Neural cell (in vitro differentiated cells): ENCODE measurements around the gene ROBO1. TPM values are rescaled to one million over a fixed set of nuclear protein-coding genes. Genes with fewer than 3 reads are reported as not detected.

Experiments used
- H2AFZ ChIP-seq: fragments of 200-600, 300-800 bp; sonication (generic), shearing (Covaris generic); 2 replicates; pipeline ENCODE4 v1.6.0; 2014; ENCODE audit warnings: low read depth, mild to moderate bottlenecking, antibody characterized with exemption, low read length, moderate library complexity
- H3F3A ChIP-seq: fragments of 200-600 bp; shearing (Covaris generic); 2 replicates; pipeline ENCODE4 v1.6.1; 2016; ENCODE audit warnings: mild to moderate bottlenecking, moderate library complexity, mixed read lengths, antibody characterized with exemption, low read length; ENCODE audit not compliant: insufficient read depth, poor library complexity, severe bottlenecking
- H3K27ac ChIP-seq: fragments of 200-600, 300-800 bp; sonication (generic), shearing (Covaris generic); 2 replicates; pipeline ENCODE4 v1.5.1; 2014; ENCODE audit warnings: mild to moderate bottlenecking, low read length, moderate library complexity
- H3K27me3 ChIP-seq: fragments of 300-800, 200-600 bp; sonication (generic), shearing (Covaris generic); 2 replicates; pipeline ENCODE4 v1.6.0; 2014; ENCODE audit warnings: mild to moderate bottlenecking, low read depth, low read length, moderate library complexity; ENCODE audit not compliant: insufficient read depth
- H3K36me3 ChIP-seq: fragments of 300-800, 200-600 bp; sonication (generic), shearing (Covaris generic); 2 replicates; pipeline ENCODE4 v1.5.1; 2014; ENCODE audit warnings: mild to moderate bottlenecking, antibody characterized with exemption, low read length, moderate library complexity; ENCODE audit not compliant: insufficient read depth
- H3K4me2 ChIP-seq: fragments of 300-800, 200-600 bp; sonication (generic), shearing (Covaris generic); 2 replicates; pipeline ENCODE4 v1.6.0; 2014; ENCODE audit warnings: mild to moderate bottlenecking, low read length
- H3K4me3 ChIP-seq: fragments of 300-800, 200-600 bp; sonication (generic), shearing (Covaris generic); 2 replicates; pipeline ENCODE4 v1.5.1; 2014; ENCODE audit warnings: mild to moderate bottlenecking, low read length, moderate library complexity
- H3K79me2 ChIP-seq: fragments of 200-600 bp; shearing (Covaris generic); replicated peaks from 2 replicates; pipeline ENCODE4 v1.6.0; 2014; ENCODE audit warnings: mild to moderate bottlenecking, low read length, moderate library complexity; ENCODE audit not compliant: insufficient read depth
- H3K9ac ChIP-seq: fragments of 300-800, 200-600 bp; sonication (generic), shearing (Covaris generic); 2 replicates; pipeline ENCODE4 v1.6.1; 2016; ENCODE audit warnings: mild to moderate bottlenecking, low read length, mixed read lengths
- H3K9me2 ChIP-seq: fragments of 200-600 bp; shearing (Covaris generic); 2 replicates; pipeline ENCODE4 v1.6.1; 2016; ENCODE audit warnings: mild to moderate bottlenecking, low read length, mixed read lengths; ENCODE audit not compliant: insufficient read depth
- H3K9me3 ChIP-seq: fragments of 200-600, 300-800 bp; sonication (generic), shearing (Covaris generic); 2 replicates; pipeline ENCODE4 v1.6.1; 2016; ENCODE audit warnings: mild to moderate bottlenecking, mixed run types, low read length, moderate library complexity, mixed read lengths
- H4K20me1 ChIP-seq: fragments of 200-600 bp; shearing (Covaris generic); 2 replicates; pipeline ENCODE4 v1.6.1; 2016; ENCODE audit warnings: mild to moderate bottlenecking, mixed run types; ENCODE audit not compliant: insufficient read depth
- CTCF ChIP-seq: fragments of 450-650 bp; IDR thresholded peaks from 2 replicates; pipeline ENCODE4 v1.5.1; 2014; ENCODE audit warnings: antibody characterized with exemption, mild to moderate bottlenecking, moderate library complexity; ENCODE audit not compliant: poor library complexity, severe bottlenecking
- EP300 ChIP-seq: fragments of 450-650 bp; conservative IDR thresholded peaks from 2 replicates; pipeline ENCODE4 v1.6.1; 2014; ENCODE audit warnings: antibody characterized with exemption, mild to moderate bottlenecking, moderate library complexity; ENCODE audit not compliant: poor library complexity, severe bottlenecking
- EZH2 ChIP-seq: fragments of 200-600, 300-800 bp; shearing (Covaris generic), sonication (generic); IDR thresholded peaks from 2 replicates; pipeline ENCODE4 v1.6.1; 2014; ENCODE audit warnings: antibody characterized with exemption, low read length, borderline replicate concordance, mild to moderate bottlenecking; ENCODE audit not compliant: insufficient read depth, poor library complexity, severe bottlenecking
- MXI1 ChIP-seq: fragments of 450-650 bp; conservative IDR thresholded peaks from 2 replicates; pipeline ENCODE4 v1.6.1; 2014; ENCODE audit warnings: antibody characterized with exemption, mild to moderate bottlenecking; ENCODE audit not compliant: poor library complexity, severe bottlenecking
- POLR2AphosphoS5 ChIP-seq: IDR thresholded peaks from 2 replicates; pipeline ENCODE4 v1.6.1; 2012
- RAD21 ChIP-seq: fragments of 450-650 bp; conservative IDR thresholded peaks from 2 replicates; pipeline ENCODE4 v1.6.1; 2014; ENCODE audit warnings: antibody characterized with exemption, mild to moderate bottlenecking, moderate library complexity
- REST ChIP-seq: IDR thresholded peaks from 2 replicates; pipeline ENCODE4 v1.6.1; 2012; ENCODE audit warnings: borderline replicate concordance
- SMC3 ChIP-seq: fragments of 450-650 bp; conservative IDR thresholded peaks from 2 replicates; pipeline ENCODE4 v1.6.1; 2014; ENCODE audit warnings: antibody characterized with exemption, mild to moderate bottlenecking, moderate library complexity; ENCODE audit not compliant: poor library complexity
- TAF1 ChIP-seq: IDR thresholded peaks from 2 replicates; pipeline ENCODE4 v1.6.1; 2012; ENCODE audit warnings: low read depth
- polyA plus RNA-seq: library from polyadenylated mRNA; depleted of rRNA; stranded (reverse); fragments of >200 nt; gene quantifications from 2 replicates; pipeline ENCODE4 v1.2.3, GENCODE V29; 2014

Gene ROBO1
- polyA plus RNA-seq, 1 donor from 2014 or later: 183 TPM

GRCh38 chr3:78665101-78665500 lies 1102.7 kb downstream of the ROBO1 start:
- no peak overlapping the region for H3K9ac ChIP-seq
- no peaks in the 10 kb centered on the region for H3K9me2 ChIP-seq
- H4K20me1 ChIP-seq: no peaks in the 10 kb centered on the region
- no peaks in the 10 kb centered on the region for H3K9me3 ChIP-seq
- no peak overlapping the region for H2AFZ ChIP-seq
- H3K36me3 ChIP-seq: no peaks in the 10 kb centered on the region
- H3K4me2 ChIP-seq: no peak overlapping the region
- no peaks in the 10 kb centered on the region for H3K27me3 ChIP-seq
- no peak overlapping the region for H3K4me3 ChIP-seq
- no peaks in the 10 kb centered on the region for H3K79me2 ChIP-seq
- H3F3A ChIP-seq: no peaks in the 10 kb centered on the region
- TF ChIP-seq TAF1 (no peak), REST (no peak), MXI1 (no peak), POLR2AphosphoS5 (no peak), CTCF (no peak)
- H3K27ac ChIP-seq: no peak overlapping the region

- Histone ChIP-seq H3K4me2 (no peak overlapping the region), H3K36me3 (peaks cover under 1% of the 10 kb centered on the region), H3K9ac (no peak overlapping the region), H4K20me1 (no peaks in the 10 kb centered on the region), H3K79me2 (no peaks in the 10 kb centered on the region), H3K27ac (no peak overlapping the region), H2AFZ (no peak overlapping the region), H3K9me2 (no peaks in the 10 kb centered on the region), H3K4me3 (no peak overlapping the region), H3F3A (no peaks in the 10 kb centered on the region), H3K9me3 (no peaks in the 10 kb centered on the region), H3K27me3 (no peaks in the 10 kb centered on the region)
- TF ChIP-seq SMC3: no peak
- no peak for TF ChIP-seq RAD21
Measured at GRCh38 chr3:78660957-78661356, 1106.8 kb downstream of the ROBO1 start.

GRCh38 chr3:78659386-78659987 lies 1108.3 kb downstream of the ROBO1 start:
- H3K9me2 ChIP-seq: no peaks in the 10 kb centered on the region
- no peak overlapping the region for H2AFZ ChIP-seq
- H3K27me3 ChIP-seq: no peaks in the 10 kb centered on the region
- no peak overlapping the region for H3K4me2 ChIP-seq
- H3K27ac ChIP-seq: no peak overlapping the region
- TF ChIP-seq MXI1: no peak
- no peak for TF ChIP-seq TAF1
- no peak for TF ChIP-seq POLR2AphosphoS5
- no peak for TF ChIP-seq EP300
- TF ChIP-seq SMC3: peak; percentile 80
- TF ChIP-seq RAD21: peak; percentile 77
- no peak for TF ChIP-seq EZH2
- peak; percentile 71 for TF ChIP-seq CTCF
- no peak for TF ChIP-seq REST
- peaks cover 4% of the 10 kb centered on the region for H3K36me3 ChIP-seq
- H3K79me2 ChIP-seq: no peaks in the 10 kb centered on the region
- no peaks in the 10 kb centered on the region for H4K20me1 ChIP-seq
- H3K9me3 ChIP-seq: no peaks in the 10 kb centered on the region
- no peak overlapping the region for H3K9ac ChIP-seq
- H3K4me3 ChIP-seq: no peak overlapping the region
- H3F3A ChIP-seq: no peaks in the 10 kb centered on the region
